ENCODE measurements around the gene RND3.

RND3 gene

DNA sequence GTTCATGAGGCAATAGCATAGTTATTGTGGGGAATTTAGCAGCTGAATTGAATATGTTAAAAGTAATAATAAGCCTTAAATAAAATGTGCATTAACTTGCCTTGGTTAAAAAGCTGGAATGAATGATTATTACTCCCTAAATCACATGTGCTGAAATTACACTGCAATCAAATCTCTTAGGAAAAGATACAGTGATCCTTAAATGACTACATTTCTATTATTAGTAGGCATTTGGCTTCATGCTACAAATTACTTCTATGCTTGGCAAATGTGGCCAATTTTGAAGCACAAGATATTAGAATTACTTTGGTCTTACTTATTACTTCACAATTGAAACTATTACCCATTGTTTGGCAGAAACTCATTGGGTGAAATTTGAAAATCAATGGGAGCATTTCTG, 5.4 kb downstream of the RND3 start:
- Histone ChIP-seq H3K27ac (peak overlapping the region; percentile 86), H3K4me3 (ENCODE audit: low read depth, low read length) (no peak overlapping the region), H3K27me3 (replicated peaks) (no peaks in the 10 kb centered on the region), H3K36me3 (replicated peaks) (peaks cover 47% of the 10 kb centered on the region)
- DNase-seq = no peak
- in situ Hi-C loops (cut with HindIII; ENCODE audit: low pct_ligation_motif_present, low sequenced_read_pairs) = no loop called here
- no peak for TF ChIP-seq CTCF (IDR thresholded peaks at IDR 0.05; ENCODE audit: low read depth, low read length, missing control alignments)

DNA sequence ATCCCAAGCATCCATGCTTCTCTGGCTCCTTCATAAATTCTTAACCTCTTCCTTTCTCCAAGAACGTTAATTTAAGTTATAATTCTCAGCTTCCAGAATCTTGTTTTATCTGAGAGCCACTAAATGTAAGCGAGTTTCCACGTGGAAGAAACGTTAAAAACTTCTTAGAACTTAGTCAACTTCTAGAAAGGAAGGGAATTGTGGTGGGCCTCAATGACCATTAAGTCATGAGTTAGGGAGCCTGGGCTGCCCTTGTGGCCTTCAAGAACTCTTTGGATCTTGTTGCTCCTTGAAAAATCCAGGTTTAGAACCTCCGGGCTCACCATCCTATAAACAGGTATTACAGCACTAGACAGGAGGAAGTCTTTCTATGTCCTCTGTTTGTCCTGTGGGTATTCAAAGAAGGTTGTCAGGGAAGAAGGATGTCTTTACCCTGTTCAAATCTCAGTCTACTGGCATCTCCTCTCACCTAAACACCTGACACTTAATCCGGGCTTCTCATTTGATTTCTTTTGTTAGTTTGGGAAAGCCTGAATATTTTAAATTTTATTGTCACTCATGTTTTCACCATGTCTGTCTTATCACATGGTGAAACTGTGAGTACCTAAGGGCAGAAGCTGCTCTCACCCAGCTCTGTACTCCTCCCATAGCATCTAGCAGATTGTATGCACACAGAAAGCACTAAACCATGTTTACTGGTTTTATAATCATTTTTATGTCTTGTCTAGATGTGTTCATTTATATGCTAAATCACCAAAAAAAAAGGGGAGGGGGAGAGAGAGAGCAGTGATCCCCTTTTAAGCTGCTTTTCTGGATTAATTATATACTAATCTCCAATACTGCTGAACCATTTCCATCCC, 6.3 kb downstream of the RND3 start:
- Histone ChIP-seq H3K27ac (peak overlapping the region; percentile 86), H3K27me3 (replicated peaks) (no peaks in the 10 kb centered on the region), H3K4me3 (ENCODE audit: low read depth, low read length) (no peak overlapping the region), H3K36me3 (replicated peaks) (peaks cover 40% of the 10 kb centered on the region)
- in situ Hi-C loops (cut with HindIII; ENCODE audit: low pct_ligation_motif_present, low sequenced_read_pairs) = no loop called here
- no peak for TF ChIP-seq CTCF (IDR thresholded peaks at IDR 0.05; ENCODE audit: low read depth, low read length, missing control alignments)
- no peak for DNase-seq

DNA sequence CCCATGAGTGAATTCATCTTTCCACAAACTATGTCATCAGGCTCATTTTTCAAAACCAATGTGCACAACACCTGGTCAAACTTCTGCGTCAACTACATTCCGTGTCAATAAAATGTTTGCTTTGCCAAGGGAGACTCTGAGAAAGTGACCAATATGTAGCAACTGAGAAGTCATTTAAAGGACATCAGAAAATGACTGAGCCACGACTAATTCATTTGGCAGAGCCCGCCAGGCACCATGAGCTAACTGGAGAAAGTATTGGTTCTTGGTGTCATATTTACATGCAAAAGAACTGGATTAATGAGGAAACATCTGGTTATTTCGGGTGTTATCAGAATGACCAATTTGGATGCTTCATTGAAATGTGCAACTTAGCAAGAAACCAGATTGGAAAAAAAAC, 7.2 kb downstream of the RND3 start:
- TF ChIP-seq CTCF (IDR thresholded peaks at IDR 0.05; ENCODE audit: low read depth, low read length, missing control alignments) = no peak
- no peak overlapping the region for H3K4me3 ChIP-seq (ENCODE audit: low read depth, low read length)
- H3K27me3 ChIP-seq (replicated peaks) = no peaks in the 10 kb centered on the region
- peaks cover 34% of the 10 kb centered on the region for H3K36me3 ChIP-seq (replicated peaks)
- H3K27ac ChIP-seq = peak overlapping the region; percentile 86
- no peak for DNase-seq
- in situ Hi-C loops (cut with HindIII; ENCODE audit: low pct_ligation_motif_present, low sequenced_read_pairs) = no loop called here

GRCh38 chr2:150479075-150479915, 8.2 kb downstream of the RND3 start:
- no peak for DNase-seq
- Histone ChIP-seq H3K27me3 (replicated peaks) (no peaks in the 10 kb centered on the region), H3K4me3 (ENCODE audit: low read depth, low read length) (no peak overlapping the region), H3K27ac (peak overlapping the region; percentile 86), H3K36me3 (replicated peaks) (peaks cover 33% of the 10 kb centered on the region)
- in situ Hi-C loops (cut with HindIII; ENCODE audit: low pct_ligation_motif_present, low sequenced_read_pairs) = no loop called here
- no peak for TF ChIP-seq CTCF (IDR thresholded peaks at IDR 0.05; ENCODE audit: low read depth, low read length, missing control alignments)

DNA sequence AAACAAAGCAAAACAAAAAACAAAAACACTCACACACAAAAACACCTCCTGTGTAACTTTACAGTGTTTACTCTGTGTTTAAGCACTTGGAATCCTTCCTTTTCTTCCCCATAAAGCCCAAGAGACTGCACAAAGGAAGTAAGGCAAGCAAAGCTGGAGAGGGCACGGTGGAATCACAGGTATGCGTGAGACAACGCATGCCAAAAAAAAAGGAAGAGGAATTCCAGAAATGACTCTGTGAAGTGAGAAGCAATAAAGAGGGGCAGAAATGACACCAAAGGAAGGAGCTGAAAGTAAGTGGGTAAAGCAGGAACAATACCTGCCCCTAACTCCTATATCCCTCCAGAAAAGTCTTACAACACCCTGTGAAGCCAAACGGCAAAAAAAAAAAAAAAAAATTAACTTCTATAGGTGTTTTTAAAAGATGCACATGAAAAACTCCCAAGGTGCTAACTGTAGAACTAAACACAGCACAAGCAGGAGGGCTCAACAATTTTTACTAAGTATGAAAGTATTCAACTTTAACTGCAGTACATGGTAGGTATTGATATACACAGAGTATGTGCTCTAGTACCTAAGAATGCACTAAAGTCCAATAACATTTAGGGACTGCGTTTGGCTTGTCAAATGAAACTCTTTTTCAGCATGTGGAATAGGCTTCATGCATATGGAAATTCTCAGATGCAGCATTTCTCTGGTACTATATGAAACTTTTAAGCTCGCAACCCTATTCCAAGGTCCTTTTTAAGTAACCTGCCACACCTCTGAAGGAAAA, 9.1 kb downstream of the RND3 start:
- no peak overlapping the region for H3K4me3 ChIP-seq (ENCODE audit: low read depth, low read length)
- DNase-seq = no peak
- peak overlapping the region; percentile 86 for H3K27ac ChIP-seq

More for the DNA sequence above, 9.1 kb downstream of the RND3 start:
- in situ Hi-C loops (cut with HindIII; ENCODE audit: low pct_ligation_motif_present, low sequenced_read_pairs) = no loop called here
- Histone ChIP-seq H3K27me3 (replicated peaks) (no peaks in the 10 kb centered on the region), H3K36me3 (replicated peaks) (peaks cover 36% of the 10 kb centered on the region)
- no peak for TF ChIP-seq CTCF (IDR thresholded peaks at IDR 0.05; ENCODE audit: low read depth, low read length, missing control alignments)
